SK-N-SH (cell line): ENCODE data around the gene GSK3A.

Experiments used
- CHD2 ChIP-seq: fragments of 150-350 bp; IDR thresholded peaks from 2 replicates; pipeline ENCODE4 v1.6.1; 2018; ENCODE audit warnings: low read length; ENCODE audit not compliant: partially characterized antibody
- EP300 ChIP-seq, 2 experiments: IDR thresholded peaks; 2 replicates each; pipeline versions ENCODE4 v1.4.0 to v1.6.1; 2012; ENCODE audit warnings: borderline replicate concordance in 1 of 2, low read depth in 1 of 2, low read length in 1 of 2
- EZH2phosphoT487 ChIP-seq: fragments of 200-600 bp; sonication (generic); IDR thresholded peaks from 2 replicates; pipeline ENCODE4 v1.6.1; 2017; ENCODE audit warnings: low read depth, mixed run types, mild to moderate bottlenecking, antibody characterized with exemption, moderate library complexity, borderline replicate concordance
- FOXM1 ChIP-seq: IDR thresholded peaks from 2 replicates; pipeline ENCODE4 v1.4.0; 2012; ENCODE audit warnings: low read depth, mild to moderate bottlenecking
- GABPA ChIP-seq: IDR thresholded peaks from 2 replicates; pipeline ENCODE4 v1.4.0; 2012; ENCODE audit warnings: low read depth, mild to moderate bottlenecking
- POLR2AphosphoS5 ChIP-seq: IDR thresholded peaks from 2 replicates; pipeline ENCODE4 v1.6.1; 2012; ENCODE audit warnings: low read depth, low read length
- RAD21 ChIP-seq: IDR thresholded peaks from 2 replicates; pipeline ENCODE4 v1.6.1; 2012; ENCODE audit warnings: mild to moderate bottlenecking, low read length
- SIN3A ChIP-seq: IDR thresholded peaks from 2 replicates; pipeline ENCODE4 v1.6.1; 2012; ENCODE audit warnings: low read depth, mild to moderate bottlenecking, low read length, moderate library complexity, borderline replicate concordance
- TAF1 ChIP-seq: IDR thresholded peaks from 2 replicates; pipeline ENCODE4 v1.6.1; 2012; ENCODE audit warnings: low read depth, mild to moderate bottlenecking, low read length, moderate library complexity, borderline replicate concordance
- TCF12 ChIP-seq: IDR thresholded peaks from 2 replicates; pipeline ENCODE4 v1.4.0; 2012
- YY1 ChIP-seq: IDR thresholded peaks from 2 replicates; pipeline ENCODE4 v1.4.0; 2012; ENCODE audit warnings: low read depth, mild to moderate bottlenecking
- TF ChIP-seq, protein P1 (sequence below): IDR thresholded peaks from 2 replicates; pipeline ENCODE4 v1.4.0; 2012; ENCODE audit warnings: low read depth, borderline replicate concordance
- TF ChIP-seq, protein P2 (sequence below): fragments of 200-600 bp; sonication (generic); IDR thresholded peaks from 2 replicates; pipeline ENCODE4 v1.6.1; 2017; ENCODE audit warnings: antibody characterized with exemption, mild to moderate bottlenecking, moderate library complexity
- TF ChIP-seq, protein P3 (sequence below): IDR thresholded peaks from 2 replicates; pipeline ENCODE4 v1.4.0; 2012; ENCODE audit warnings: low read depth

DNA sequence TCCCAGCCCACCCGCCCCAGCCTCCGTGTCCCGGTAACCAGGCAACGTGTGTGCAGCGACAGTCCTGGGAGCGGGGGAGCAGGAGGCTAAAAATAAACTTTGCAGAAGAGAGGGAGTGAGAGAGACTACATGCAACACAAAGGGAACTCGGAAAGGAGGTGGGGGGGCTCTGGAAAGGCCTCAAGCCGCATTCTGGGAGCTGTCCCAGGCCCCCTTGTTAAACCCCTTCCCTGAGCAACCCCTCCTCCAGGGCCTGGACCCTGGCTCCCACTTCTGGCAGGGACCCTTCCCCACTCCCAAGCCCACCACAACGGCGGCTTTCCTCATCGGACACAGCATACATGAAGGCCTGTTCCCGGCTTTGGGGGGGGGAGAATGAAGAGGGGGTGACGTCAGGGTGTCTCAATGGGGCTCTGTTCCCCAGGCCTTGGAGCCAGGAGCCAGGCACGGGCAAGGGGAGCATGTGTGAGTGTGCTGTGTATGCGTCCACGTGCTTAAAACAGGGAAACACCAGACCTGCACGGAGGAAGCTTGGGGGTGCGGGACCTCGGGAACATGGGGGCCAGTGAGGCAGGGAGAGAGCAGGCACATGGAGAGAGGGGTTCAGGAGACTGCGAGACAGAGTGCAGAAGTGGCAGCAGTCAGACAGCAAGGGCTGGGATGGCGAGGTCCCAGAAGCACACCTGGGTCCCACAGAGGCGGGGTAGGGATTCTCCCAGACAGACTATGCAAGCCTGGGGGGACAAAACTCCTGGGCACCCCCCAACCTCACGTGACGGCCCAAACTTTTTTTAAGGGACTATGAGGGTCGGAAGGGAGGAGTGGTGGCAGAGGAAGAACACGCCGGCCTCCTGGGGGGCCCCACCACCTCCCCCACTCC, 10.2 kb upstream of the GSK3A start:
- TF ChIP-seq, protein P1, sequence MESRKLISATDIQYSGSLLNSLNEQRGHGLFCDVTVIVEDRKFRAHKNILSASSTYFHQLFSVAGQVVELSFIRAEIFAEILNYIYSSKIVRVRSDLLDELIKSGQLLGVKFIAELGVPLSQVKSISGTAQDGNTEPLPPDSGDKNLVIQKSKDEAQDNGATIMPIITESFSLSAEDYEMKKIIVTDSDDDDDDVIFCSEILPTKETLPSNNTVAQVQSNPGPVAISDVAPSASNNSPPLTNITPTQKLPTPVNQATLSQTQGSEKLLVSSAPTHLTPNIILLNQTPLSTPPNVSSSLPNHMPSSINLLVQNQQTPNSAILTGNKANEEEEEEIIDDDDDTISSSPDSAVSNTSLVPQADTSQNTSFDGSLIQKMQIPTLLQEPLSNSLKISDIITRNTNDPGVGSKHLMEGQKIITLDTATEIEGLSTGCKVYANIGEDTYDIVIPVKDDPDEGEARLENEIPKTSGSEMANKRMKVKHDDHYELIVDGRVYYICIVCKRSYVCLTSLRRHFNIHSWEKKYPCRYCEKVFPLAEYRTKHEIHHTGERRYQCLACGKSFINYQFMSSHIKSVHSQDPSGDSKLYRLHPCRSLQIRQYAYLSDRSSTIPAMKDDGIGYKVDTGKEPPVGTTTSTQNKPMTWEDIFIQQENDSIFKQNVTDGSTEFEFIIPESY, result no peak
- no peak for TF ChIP-seq YY1
- TF ChIP-seq CHD2, result no peak
- TF ChIP-seq, protein P2, sequence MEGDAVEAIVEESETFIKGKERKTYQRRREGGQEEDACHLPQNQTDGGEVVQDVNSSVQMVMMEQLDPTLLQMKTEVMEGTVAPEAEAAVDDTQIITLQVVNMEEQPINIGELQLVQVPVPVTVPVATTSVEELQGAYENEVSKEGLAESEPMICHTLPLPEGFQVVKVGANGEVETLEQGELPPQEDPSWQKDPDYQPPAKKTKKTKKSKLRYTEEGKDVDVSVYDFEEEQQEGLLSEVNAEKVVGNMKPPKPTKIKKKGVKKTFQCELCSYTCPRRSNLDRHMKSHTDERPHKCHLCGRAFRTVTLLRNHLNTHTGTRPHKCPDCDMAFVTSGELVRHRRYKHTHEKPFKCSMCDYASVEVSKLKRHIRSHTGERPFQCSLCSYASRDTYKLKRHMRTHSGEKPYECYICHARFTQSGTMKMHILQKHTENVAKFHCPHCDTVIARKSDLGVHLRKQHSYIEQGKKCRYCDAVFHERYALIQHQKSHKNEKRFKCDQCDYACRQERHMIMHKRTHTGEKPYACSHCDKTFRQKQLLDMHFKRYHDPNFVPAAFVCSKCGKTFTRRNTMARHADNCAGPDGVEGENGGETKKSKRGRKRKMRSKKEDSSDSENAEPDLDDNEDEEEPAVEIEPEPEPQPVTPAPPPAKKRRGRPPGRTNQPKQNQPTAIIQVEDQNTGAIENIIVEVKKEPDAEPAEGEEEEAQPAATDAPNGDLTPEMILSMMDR, result no peak
- TF ChIP-seq EP300 (IDR thresholded peaks at IDR 0.05; ENCODE audit: borderline replicate concordance in 1 of 2, low read depth in 1 of 2, low read length in 1 of 2), result no peak
- no peak for TF ChIP-seq RAD21
- no peak for TF ChIP-seq TAF1
- TF ChIP-seq, protein P3, sequence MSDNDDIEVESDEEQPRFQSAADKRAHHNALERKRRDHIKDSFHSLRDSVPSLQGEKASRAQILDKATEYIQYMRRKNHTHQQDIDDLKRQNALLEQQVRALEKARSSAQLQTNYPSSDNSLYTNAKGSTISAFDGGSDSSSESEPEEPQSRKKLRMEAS, result peak; percentile 78
- no peak for TF ChIP-seq GABPA
- TF ChIP-seq SIN3A, result no peak
- no peak for TF ChIP-seq FOXM1
- TF ChIP-seq POLR2AphosphoS5, result no peak
- TF ChIP-seq TCF12, result no peak
- TF ChIP-seq EZH2phosphoT487, result no peak
